ENCODE measurements around the gene ASPSCR1.

ASPSCR1 gene

GRCh38 chr17:81977211-81977808 is at the start of gene ASPSCR1:
ASPSCR1 (plus strand) TSS chr17:81977629; CDS start chr17:81977647, 18 bp downstream.
- peak; percentile 89 for DNase-seq

GRCh38 chr17:81927653-81928543 is 49.5 kb upstream of the ASPSCR1 start, which contains the start of gene MAFG:
MAFG (minus strand) TSS chr17:81927735; CDS start chr17:81923185, 4,550 bp downstream.
- peak; percentile 94 for DNase-seq

- DNase-seq = no peak
Observed at GRCh38 chr17:81928544-81929252, 48.7 kb upstream of the ASPSCR1 start.

- DNase-seq = no peak
Observed at GRCh38 chr17:81929253-81930141, 47.9 kb upstream of the ASPSCR1 start.

- DNase-seq = no peak
Observed at GRCh38 chr17:81930142-81931125, 47.0 kb upstream of the ASPSCR1 start.

- no peak for DNase-seq
Observed at GRCh38 chr17:81931189-81931556, 46.3 kb upstream of the ASPSCR1 start.

GRCh38 chr17:81931557-81932332 is 45.7 kb upstream of the ASPSCR1 start:
- no peak for DNase-seq

- DNase-seq = no peak
Observed at GRCh38 chr17:81932333-81932983, 45.0 kb upstream of the ASPSCR1 start.

- no peak for DNase-seq
Observed at GRCh38 chr17:81933178-81933699, 44.2 kb upstream of the ASPSCR1 start.

- no peak for DNase-seq
Observed at GRCh38 chr17:81934098-81934757, 43.2 kb upstream of the ASPSCR1 start.

- DNase-seq = no peak
Observed at GRCh38 chr17:81934850-81935708, 42.4 kb upstream of the ASPSCR1 start.

GRCh38 chr17:81935709-81936084 is 41.7 kb upstream of the ASPSCR1 start:
- DNase-seq = no peak

GRCh38 chr17:81939218-81939617 is 38.2 kb upstream of the ASPSCR1 start:
- no peak for DNase-seq

GRCh38 chr17:81939881-81940385 is 37.5 kb upstream of the ASPSCR1 start:
- DNase-seq = no peak

- DNase-seq = no peak
Observed at GRCh38 chr17:81940538-81941483, 36.6 kb upstream of the ASPSCR1 start.

GRCh38 chr17:81941484-81942166 is 35.8 kb upstream of the ASPSCR1 start:
- DNase-seq = no peak

All from fibroblast of upper back skin (primary cell).